ENCODE results near the gene GTF2E1. TPM values are rescaled to one million over a fixed set of nuclear protein-coding genes. Genes with fewer than 3 reads are reported as not detected.

Gene GTF2E1
- 13.2 and 15.4 TPM in 2 replicates for total RNA-seq

GRCh38 chr3:120742198-120742848 lies at the start of gene GTF2E1, which contains the start of gene RABL3:
Gene GTF2E1 (plus strand): TSS chr3:120742744. CDS start chr3:120750553, 7,809 bp downstream.
Gene RABL3 (minus strand): TSS chr3:120742516. CDS start chr3:120742507, 9 bp downstream.

Other genes with a start within 250 kb of the GTF2E1 start
- gene NDUFB4, start 146.4 kb upstream of the GTF2E1 start, total RNA-seq: 25.9 and 44.0 TPM in 2 replicates
- 0.17 and 0.29 TPM in 2 replicates for gene HGD, start 60.5 kb upstream of the GTF2E1 start, total RNA-seq
- 16.0 and 26.5 TPM in 2 replicates for gene RABL3, start 228 bp upstream of the GTF2E1 start, total RNA-seq
- gene STXBP5L, start 165.5 kb downstream of the GTF2E1 start, total RNA-seq: under 0.01 TPM in 1 of 2 replicates, not detected in the other

Data from smooth muscle cell of trachea (primary cell).